Naive thymus-derived CD4-positive, alpha-beta T cell (primary cell): ENCODE data around the gene PSMD13. TPM values are rescaled to one million over a fixed set of nuclear protein-coding genes. Genes with fewer than 3 reads are reported as not detected.

Experiments
- ATAC-seq: fragments of 150-1000 bp; cut with Tn5 transposase; 2 replicates; pipeline ENCODE4 v1.10.0; 2021; ENCODE audit warnings: mild to moderate bottlenecking, moderate library complexity
- CTCF ChIA-PET: fragments of 350-600 bp; sonication (Branson Sonifier 250); formaldehyde crosslinking; loops from one replicate; lab custom pipeline; 2021; ENCODE audit warnings: antibody characterized with exemption; lab: Charles Lee
- POLR2A ChIA-PET: fragments of 350-600 bp; sonication (Branson Sonifier 250); formaldehyde crosslinking; loops from one replicate; lab custom pipeline; 2021; ENCODE audit warnings: antibody characterized with exemption, inconsistent platforms; lab: Charles Lee
- DNase-seq, 9 donors: peaks; one replicate each; pipeline versions ENCODE4 v3.0.0 to v3.0.0-alpha.2; 2020 to 2022; ENCODE audit warnings: mixed read lengths in 1 of 9
- H3K27ac ChIP-seq: one replicate; pipeline ENCODE4 v1.7.0; 2013; ENCODE audit warnings: mild to moderate bottlenecking, low read depth, low read length, moderate library complexity
- H3K27me3 ChIP-seq, 2 donors: one replicate each; pipeline ENCODE4 v1.7.0; 2013; ENCODE audit warnings: low read length in 2 of 2, mild to moderate bottlenecking in 2 of 2, moderate library complexity in 2 of 2; ENCODE audit not compliant: control insufficient read depth in 2 of 2, insufficient read depth in 2 of 2
- H3K36me3 ChIP-seq, 3 experiments: 1 replicate in 2 of 3; 2 replicates in 1 of 3; pipeline ENCODE4 v1.7.0; 2013; ENCODE audit warnings: low read length in 3 of 3, mild to moderate bottlenecking in 3 of 3, moderate library complexity in 1 of 3; ENCODE audit not compliant: insufficient read depth in 3 of 3, control insufficient read depth in 2 of 3
- H3K4me1 ChIP-seq, 2 donors: one replicate each; pipeline ENCODE4 v1.7.0; 2013; ENCODE audit warnings: low read length in 2 of 2, mild to moderate bottlenecking in 2 of 2, moderate library complexity in 1 of 2; ENCODE audit not compliant: control insufficient read depth in 2 of 2, insufficient read depth in 2 of 2
- H3K4me3 ChIP-seq: 2 replicates; pipeline ENCODE4 v1.7.0; 2013; ENCODE audit warnings: mild to moderate bottlenecking, low read length
- H3K9me3 ChIP-seq, 3 experiments: 1 replicate in 2 of 3; 2 replicates in 1 of 3; pipeline ENCODE4 v1.7.0; 2013; ENCODE audit warnings: low read length in 3 of 3; ENCODE audit not compliant: control insufficient read depth in 2 of 3
- H3K27ac Mint-ChIP-seq, 9 donors: one replicate each; pipeline ENCODE4 v1.8.0; 2020 to 2022; ENCODE audit warnings: mixed read lengths in 9 of 9, mild to moderate bottlenecking in 8 of 9, moderate library complexity in 5 of 9, inconsistent platforms in 2 of 9
- H3K27me3 Mint-ChIP-seq, 5 donors: one replicate each; pipeline ENCODE4 v1.8.0; 2021 to 2022; ENCODE audit warnings: mixed read lengths in 5 of 5, mild to moderate bottlenecking in 1 of 5
- H3K36me3 Mint-ChIP-seq, 5 donors: one replicate each; pipeline ENCODE4 v1.8.0; 2020 to 2022; ENCODE audit warnings: mixed read lengths in 5 of 5, mild to moderate bottlenecking in 3 of 5, inconsistent platforms in 1 of 5
- H3K4me1 Mint-ChIP-seq, 7 donors: one replicate each; pipeline ENCODE4 v1.8.0; 2020 to 2022; ENCODE audit warnings: mixed read lengths in 7 of 7, mild to moderate bottlenecking in 3 of 7, inconsistent platforms in 1 of 7
- H3K4me3 Mint-ChIP-seq, 10 donors: one replicate each; pipeline ENCODE4 v1.8.0; 2020 to 2022; ENCODE audit warnings: mild to moderate bottlenecking in 10 of 10, mixed read lengths in 10 of 10, moderate library complexity in 6 of 10, inconsistent platforms in 2 of 10
- H3K9me3 Mint-ChIP-seq, 11 donors: one replicate each; pipeline ENCODE4 v1.8.0; 2020 to 2022; ENCODE audit warnings: mixed read lengths in 11 of 11, mild to moderate bottlenecking in 4 of 11, inconsistent platforms in 1 of 11, moderate library complexity in 1 of 11
- intact Hi-C, 2 donors: fragments of 100-400 bp; cut with micrococcal nuclease; formaldehyde crosslinking; loops; one replicate each; pipeline ENCODE4 v1.15.1; 2023
- polyA plus RNA-seq, 2 donors: library from polyadenylated mRNA; unstranded; fragments of 300-500 nt; fragmentation: Illumina TruSeq; gene quantifications; one replicate each; pipeline ENCODE4 v1.2.3, GENCODE V29; 2021
- total RNA-seq, 6 experiments: library from RNA in 5 of 6; stranded (reverse) in 5 of 6; gene quantifications; 1 replicate in 5 of 6; 2 replicates in 1 of 6; pipeline ENCODE4 v1.2.3 and lab custom pipeline; 2021 to 2026

The PSMD13 gene
- total and polyA plus RNA-seq, 7 experiments from 2014 or later, result 64.3 to 215 (median 93.4) TPM

DNA sequence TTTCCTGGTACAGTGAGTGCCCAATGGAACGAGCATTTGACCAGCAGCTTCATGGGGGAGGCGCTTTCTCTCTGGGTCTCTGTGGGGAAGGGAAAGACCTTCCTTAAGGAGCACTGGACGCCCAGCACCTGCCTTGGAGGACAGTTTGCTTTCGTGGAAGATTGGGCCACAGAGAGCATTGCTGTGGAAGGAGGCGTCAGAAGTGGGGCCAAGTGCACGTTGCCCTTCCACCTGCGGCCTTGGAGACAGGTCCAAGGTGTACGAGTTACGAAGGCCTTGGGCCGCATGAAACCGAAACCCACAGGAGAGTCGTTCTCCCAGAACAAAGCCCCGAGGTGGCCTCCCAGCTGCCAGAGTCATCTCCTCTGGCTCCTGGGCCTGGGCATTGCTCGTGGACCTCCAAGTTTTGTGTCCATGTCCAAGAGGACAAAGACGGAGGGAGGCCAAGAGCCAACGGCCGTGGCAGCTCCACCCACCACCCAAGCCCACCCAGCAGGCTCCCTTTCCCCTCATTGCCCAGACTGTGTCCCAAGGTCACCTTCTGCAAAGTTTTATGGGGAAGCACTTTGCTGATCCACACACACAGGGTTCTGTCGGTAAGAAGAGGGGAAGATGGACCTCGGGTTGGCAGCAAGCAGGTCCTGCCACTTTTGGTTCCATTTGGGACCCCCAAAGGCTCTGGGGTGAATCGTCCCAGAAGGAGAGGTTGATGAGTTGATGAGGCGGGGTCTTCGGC lies 35.6 kb downstream of the PSMD13 start:
- H3K9me3 ChIP-seq, result no peaks in the 10 kb centered on the region
- ATAC-seq (no peak), DNase-seq (peak in 1 of 9 donors; percentile 12)
- peak overlapping the region in 1 of 10 donors; percentile 56 for H3K4me3 Mint-ChIP-seq
- H3K4me3 ChIP-seq, result no peak overlapping the region
- H3K4me1 ChIP-seq, result peaks cover 24 to 26% of the 10 kb centered on the region in 2 donors
- peaks cover 25 to 58% (median 37%) of the 10 kb centered on the region in 7 donors for H3K4me1 Mint-ChIP-seq
- no peaks in the 10 kb centered on the region for H3K27me3 ChIP-seq
- H3K9me3 Mint-ChIP-seq, result peaks cover 0 to 10% (median 0%) of the 10 kb centered on the region in 11 donors
- intact Hi-C loops, result no loop called here
- peaks cover 0 to 27% (median 0%) of the 10 kb centered on the region in 5 donors for H3K27me3 Mint-ChIP-seq
- ChIA-PET POLR2A (interaction anchor here (0.6 to 13.0 kb wide), 8 partner anchors 13 to 178 kb away, joined by 3 to 192 read pairs (median 3); partner anchors contain the start of genes BET1L, NLRP6, PGGHG and PTDSS2), CTCF (interaction anchor here (1.1 kb wide), 2 partner anchors 22 to 32 kb away, joined by 3 read pairs; no protein-coding TSS in a partner anchor)
- H3K36me3 Mint-ChIP-seq, result peaks cover 0 to 17% (median 11%) of the 10 kb centered on the region in 5 donors
- H3K27ac Mint-ChIP-seq, result peak overlapping the region; percentile 32 to 91 (median 76)
- H3K36me3 ChIP-seq, result no peaks in the 10 kb centered on the region
- no peak overlapping the region for H3K27ac ChIP-seq

DNA sequence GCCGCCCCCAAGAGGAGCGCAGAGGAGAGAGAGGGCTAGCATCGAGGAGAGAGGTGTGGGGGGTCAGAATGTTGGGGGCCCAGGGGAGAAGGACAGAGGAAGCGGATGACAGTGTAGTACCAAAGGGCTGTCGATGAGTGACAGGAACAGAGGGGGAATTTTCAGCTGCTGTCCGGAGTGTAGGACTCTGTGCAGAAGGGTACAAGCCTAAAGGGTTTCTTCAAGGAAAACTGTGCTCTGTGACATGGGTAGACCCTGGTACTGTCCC lies 36.1 kb downstream of the PSMD13 start:
- Mint-ChIP-seq H3K4me1 (peaks cover 29 to 58% (median 38%) of the 10 kb centered on the region in 7 donors), H3K27ac (peak overlapping the region in 6 of 9 donors; percentile 32 to 91 (median 74)), H3K9me3 (peaks cover 0 to 11% (median 0%) of the 10 kb centered on the region in 11 donors), H3K36me3 (peaks cover 0 to 21% (median 11%) of the 10 kb centered on the region in 5 donors), H3K27me3 (peaks cover 0 to 31% (median 0%) of the 10 kb centered on the region in 5 donors), H3K4me3 (no peak overlapping the region)
- POLR2A ChIA-PET, result interaction anchor here (1.7 to 13.0 kb wide), 3 partner anchors 13 to 177 kb away, joined by 4 to 192 read pairs (median 4); partner anchors contain the start of genes NLRP6, PGGHG and PTDSS2
- ATAC-seq, result no peak
- intact Hi-C loops, result no loop called here
- Histone ChIP-seq H3K4me3 (no peak overlapping the region), H3K27me3 (no peaks in the 10 kb centered on the region), H3K36me3 (no peaks in the 10 kb centered on the region), H3K9me3 (no peaks in the 10 kb centered on the region), H3K27ac (no peak overlapping the region), H3K4me1 (peaks cover 20 to 22% of the 10 kb centered on the region in 2 donors)
- DNase-seq, result no peak
- CTCF ChIA-PET, result interaction anchor here (1.1 to 1.4 kb wide), 2 partner anchors 13 to 22 kb away, joined by 3 read pairs; no protein-coding TSS in a partner anchor

GRCh38 chr11:276219-276618 lies 39.4 kb downstream of the PSMD13 start:
- Histone ChIP-seq H3K9me3 (no peaks in the 10 kb centered on the region), H3K27ac (no peak overlapping the region), H3K4me1 (peaks cover 6 to 13% of the 10 kb centered on the region in 2 donors), H3K36me3 (no peaks in the 10 kb centered on the region), H3K27me3 (no peaks in the 10 kb centered on the region), H3K4me3 (no peak overlapping the region)
- Mint-ChIP-seq H3K4me1 (peaks cover 25 to 46% (median 31%) of the 10 kb centered on the region in 7 donors), H3K27ac (peak overlapping the region in 6 of 9 donors; percentile 72 to 91 (median 87)), H3K36me3 (peaks cover 0 to 31% (median 11%) of the 10 kb centered on the region in 5 donors), H3K9me3 (peaks cover 0 to 11% (median 2%) of the 10 kb centered on the region in 11 donors), H3K27me3 (peaks cover 0 to 42% (median 0%) of the 10 kb centered on the region in 5 donors), H3K4me3 (peak overlapping the region in 1 of 10 donors; percentile 74)
- no peak for DNase-seq
- no peak for ATAC-seq
- CTCF ChIA-PET, result no interaction called here
- intact Hi-C loops, result no loop called here
- POLR2A ChIA-PET, result interaction anchor here (0.6 to 14.9 kb wide), 5 partner anchors 9 to 83 kb away, joined by 3 to 330 read pairs (median 5); partner anchors contain the start of genes NLRP6 and PGGHG

DNA sequence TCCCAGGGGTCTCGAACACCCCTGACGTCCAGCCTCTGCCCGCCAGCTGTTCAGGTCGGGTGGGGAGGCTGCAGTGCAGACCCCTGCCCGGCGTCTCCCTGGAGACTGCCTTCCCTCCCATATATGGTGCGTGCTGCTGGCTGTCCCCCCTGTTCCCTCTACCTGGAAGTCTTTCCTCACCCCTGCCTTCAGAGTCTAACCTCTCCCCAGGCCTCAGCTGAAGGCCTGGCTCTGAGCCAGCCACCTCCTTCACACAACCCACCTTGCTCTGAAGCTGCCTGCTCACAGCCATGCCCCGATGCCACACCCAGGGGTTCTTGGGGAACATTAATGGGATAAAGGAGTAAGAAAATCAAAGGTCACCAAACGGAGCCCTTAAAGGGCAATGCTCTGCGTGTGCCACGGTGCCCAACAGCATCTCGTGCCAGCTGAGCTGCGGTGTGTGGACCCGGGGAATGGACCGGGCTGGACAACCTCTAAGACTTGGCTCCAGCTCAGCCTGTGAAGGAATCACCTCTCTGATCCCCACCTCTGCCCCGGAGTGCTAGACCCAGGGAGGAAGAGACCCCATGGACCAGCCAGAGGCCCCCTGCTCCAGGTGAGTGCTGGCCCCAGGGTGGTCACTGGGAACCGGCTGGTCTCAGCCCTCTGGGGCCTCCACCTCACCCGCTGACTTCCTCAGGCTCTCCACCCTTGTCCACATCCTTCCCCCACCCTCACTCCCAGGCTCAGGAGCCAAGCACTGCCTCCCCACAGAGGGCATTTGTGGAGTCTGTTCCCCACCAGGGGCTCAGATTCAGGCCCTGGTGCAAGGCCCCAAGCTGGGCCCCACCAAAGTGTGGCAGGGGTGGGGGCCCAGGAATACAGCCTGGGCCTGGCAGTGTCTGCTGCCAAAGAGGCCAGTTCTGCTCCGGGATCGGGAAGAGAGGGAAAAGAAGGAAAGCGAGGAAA lies 41.5 kb downstream of the PSMD13 start, which contains the start of gene NLRP6:
TSS of gene NLRP6 (plus strand) at position 407 of the 951 bp plus-strand sequence. CDS start at position 570, 163 bp downstream.
- Mint-ChIP-seq H3K4me1 (peaks cover 36 to 62% (median 47%) of the 10 kb centered on the region in 7 donors), H3K9me3 (peaks cover 0 to 11% (median 2%) of the 10 kb centered on the region in 11 donors), H3K27me3 (peaks cover 0 to 58% (median 0%) of the 10 kb centered on the region in 5 donors), H3K4me3 (peak within 1 kb of the TSS; percentile 70 to 93 (median 87)), H3K36me3 (peaks cover 0 to 47% (median 11%) of the 10 kb centered on the region in 5 donors), H3K27ac (peak within 1 kb of the TSS in 8 of 9 donors; percentile 82 to 93 (median 89))
- POLR2A ChIA-PET, result interaction anchor here (0.6 to 15.1 kb wide), 13 partner anchors 2 to 129 kb away, joined by 3 to 330 read pairs (median 4); partner anchors contain the start of genes BET1L, NLRP6, PGGHG and RIC8A
- ATAC-seq, result no peak
- Histone ChIP-seq H3K4me1 (peaks cover 22% of the 10 kb centered on the region in 2 donors), H3K9me3 (no peaks in the 10 kb centered on the region), H3K27ac (peak within 1 kb of the TSS; percentile 61), H3K27me3 (no peaks in the 10 kb centered on the region), H3K4me3 (peak within 1 kb of the TSS; percentile 52), H3K36me3 (no peaks in the 10 kb centered on the region)
- CTCF ChIA-PET, result interaction anchor here (0.6 to 5.0 kb wide), 6 partner anchors 10 to 481 kb away, joined by 3 to 34 read pairs (median 3); no protein-coding TSS in a partner anchor
- DNase-seq, result peak in 2 of 9 donors; percentile 22 to 32
- intact Hi-C loops, result no loop called here

- DNase-seq, result peak in 4 of 9 donors; percentile 12 to 35 (median 28)
- Histone ChIP-seq H3K4me1 (peaks cover 22% of the 10 kb centered on the region in 2 donors), H3K4me3 (peak overlapping the region; percentile 52), H3K9me3 (no peaks in the 10 kb centered on the region), H3K27ac (peak overlapping the region; percentile 61), H3K27me3 (no peaks in the 10 kb centered on the region), H3K36me3 (no peaks in the 10 kb centered on the region)
- Mint-ChIP-seq H3K4me3 (peak overlapping the region; percentile 80 to 93 (median 88)), H3K27ac (peak overlapping the region in 6 of 9 donors; percentile 82 to 93 (median 88)), H3K9me3 (peaks cover 0 to 11% (median 2%) of the 10 kb centered on the region in 11 donors), H3K27me3 (peaks cover 0 to 55% (median 0%) of the 10 kb centered on the region in 5 donors), H3K36me3 (peaks cover 0 to 52% (median 14%) of the 10 kb centered on the region in 5 donors), H3K4me1 (peaks cover 39 to 68% (median 53%) of the 10 kb centered on the region in 7 donors)
- intact Hi-C loops, result no loop called here
- ATAC-seq, result peak; percentile 48
- ChIA-PET CTCF (interaction anchor here (0.7 to 5.0 kb wide), 5 partner anchors 11 to 92 kb away, joined by 3 to 34 read pairs (median 3); no protein-coding TSS in a partner anchor), POLR2A (interaction anchor here (0.6 to 15.1 kb wide), 20 partner anchors 3 to 256 kb away, joined by 3 to 330 read pairs (median 5); partner anchors contain the start of genes BET1L, HRAS, IFITM2 and NLRP6)
Measured at GRCh38 chr11:279040-279965, 42.5 kb downstream of the PSMD13 start.
